ENCODE data around the gene AK8.

- no peak for TF ChIP-seq SUZ12 (IDR thresholded peaks at IDR 0.05)
- no peak for TF ChIP-seq ZNF384 (IDR thresholded peaks at IDR 0.05)
- TF ChIP-seq FOXK2 (IDR thresholded peaks at IDR 0.05) = no peak
Measured at GRCh38 chr9:132849185-132849706, 28.8 kb downstream of the AK8 start.
